Astrocyte (in vitro differentiated cells and primary cell): ENCODE measurements around the gene C15orf61. TPM values are rescaled to one million over a fixed set of nuclear protein-coding genes. Genes with fewer than 3 reads are reported as not detected.

ENCODE experiments used
- DNase-seq: peaks from one replicate; pipeline ENCODE4 v3.0.0-alpha.2; 2010; ENCODE audit warnings: low read depth
- FAIRE-seq: peaks from 2 replicates; lab custom pipeline; 2011; peaks lifted over from hg19 to GRCh38; lab: Jason Lieb, UNC
- H2AFZ ChIP-seq: 2 replicates; pipeline ENCODE4 v1.6.0; 2012; ENCODE audit warnings: low read depth, low read length, inconsistent platforms
- H3K27ac ChIP-seq: 2 replicates; pipeline ENCODE4 v1.5.1; 2011; ENCODE audit warnings: low read depth, low read length, inconsistent platforms
- H3K27me3 ChIP-seq: 2 replicates; pipeline ENCODE4 v1.6.0; 2011; ENCODE audit warnings: low read length, inconsistent platforms; ENCODE audit not compliant: insufficient read depth
- H3K36me3 ChIP-seq: 2 replicates; pipeline ENCODE4 v1.5.1; 2011; ENCODE audit warnings: low read length, inconsistent platforms; ENCODE audit not compliant: insufficient read depth
- H3K4me1 ChIP-seq: 2 replicates; pipeline ENCODE4 v1.5.1; 2011; ENCODE audit warnings: low read length, inconsistent platforms; ENCODE audit not compliant: insufficient read depth
- H3K4me2 ChIP-seq: 2 replicates; pipeline ENCODE4 v1.6.0; 2012; ENCODE audit warnings: low read length, inconsistent platforms
- H3K4me3 ChIP-seq: 2 replicates; pipeline ENCODE4 v1.5.1; 2011; ENCODE audit warnings: low read depth, mild to moderate bottlenecking, low read length, inconsistent platforms; ENCODE audit not compliant: insufficient read depth
- H3K79me2 ChIP-seq: 2 replicates; pipeline ENCODE4 v1.6.0; 2012; ENCODE audit warnings: mild to moderate bottlenecking, low read length, inconsistent platforms; ENCODE audit not compliant: insufficient read depth
- H3K9ac ChIP-seq: 2 replicates; pipeline ENCODE4 v1.6.0; 2012; ENCODE audit warnings: mild to moderate bottlenecking, low read length, inconsistent platforms
- H3K9me3 ChIP-seq: 2 replicates; pipeline ENCODE4 v1.5.1; 2012; ENCODE audit warnings: low read depth, mild to moderate bottlenecking, low read length, inconsistent platforms; ENCODE audit not compliant: insufficient read depth
- H4K20me1 ChIP-seq: 2 replicates; pipeline ENCODE4 v1.6.0; 2012; ENCODE audit warnings: low read length, inconsistent platforms; ENCODE audit not compliant: insufficient read depth
- H3K27ac Mint-ChIP-seq: one replicate; pipeline ENCODE4 v1.8.0; 2021; ENCODE audit warnings: mild to moderate bottlenecking, mixed read lengths; ENCODE audit not compliant: unreplicated experiment
- H3K27me3 Mint-ChIP-seq: one replicate; pipeline ENCODE4 v1.8.0; 2021; ENCODE audit warnings: low read depth, mixed read lengths; ENCODE audit not compliant: unreplicated experiment
- H3K36me3 Mint-ChIP-seq: one replicate; pipeline ENCODE4 v1.8.0; 2021; ENCODE audit warnings: low read depth, mixed read lengths; ENCODE audit not compliant: unreplicated experiment
- H3K4me1 Mint-ChIP-seq: one replicate; pipeline ENCODE4 v1.8.0; 2021; ENCODE audit warnings: low read depth, mixed read lengths; ENCODE audit not compliant: unreplicated experiment
- H3K4me3 Mint-ChIP-seq: one replicate; pipeline ENCODE4 v1.8.0; 2021; ENCODE audit warnings: mild to moderate bottlenecking, moderate library complexity, mixed read lengths; ENCODE audit not compliant: unreplicated experiment
- H3K9me3 Mint-ChIP-seq: one replicate; pipeline ENCODE4 v1.8.0; 2021; ENCODE audit warnings: mild to moderate bottlenecking, mixed read lengths; ENCODE audit not compliant: unreplicated experiment
- CTCF ChIP-seq: IDR thresholded peaks from 2 replicates; pipeline ENCODE4 v1.5.1; 2011; ENCODE audit warnings: low read depth, mild to moderate bottlenecking, inconsistent platforms, low read length, moderate library complexity; ENCODE audit not compliant: insufficient read depth
- EZH2 ChIP-seq: IDR thresholded peaks from 2 replicates; pipeline ENCODE4 v1.6.1; 2012; ENCODE audit warnings: mild to moderate bottlenecking, low read length, inconsistent platforms; ENCODE audit not compliant: insufficient read depth
- total RNA-seq: library from RNA; stranded (reverse); gene quantifications from 2 replicates; pipeline ENCODE4 v1.2.1, GENCODE V29; 2021

C15orf61 gene
- total RNA-seq, 1 donor from 2014 or later: 4.7 TPM

GRCh38 chr15:67570875-67571647 is 50.1 kb downstream of the C15orf61 start:
- H3K4me2 ChIP-seq: no peak overlapping the region
- no peaks in the 10 kb centered on the region for H3K9me3 Mint-ChIP-seq
- no peak overlapping the region for H3K27ac Mint-ChIP-seq
- no peak overlapping the region for H3K27ac ChIP-seq
- H3K4me1 ChIP-seq: no peaks in the 10 kb centered on the region
- H4K20me1 ChIP-seq: peaks cover 6% of the 10 kb centered on the region
- H3K27me3 ChIP-seq: no peaks in the 10 kb centered on the region
- TF ChIP-seq EZH2 (no peak), CTCF (no peak)
- H3K36me3 ChIP-seq: no peaks in the 10 kb centered on the region
- no peak overlapping the region for H3K4me3 Mint-ChIP-seq
- no peak overlapping the region for H3K9ac ChIP-seq
- no peaks in the 10 kb centered on the region for H3K27me3 Mint-ChIP-seq
- FAIRE-seq (no peak), DNase-seq (no peak)
- no peak overlapping the region for H3K4me3 ChIP-seq
- H3K4me1 Mint-ChIP-seq: peaks cover 18% of the 10 kb centered on the region
- no peaks in the 10 kb centered on the region for H3K79me2 ChIP-seq
- H3K9me3 ChIP-seq: no peaks in the 10 kb centered on the region
- H3K36me3 Mint-ChIP-seq: no peaks in the 10 kb centered on the region
- no peak overlapping the region for H2AFZ ChIP-seq

- TF ChIP-seq EZH2 (no peak), CTCF (no peak)
- H3K4me3 Mint-ChIP-seq: no peak overlapping the region
- no peak for DNase-seq
- Histone ChIP-seq H2AFZ (no peak overlapping the region), H3K27ac (no peak overlapping the region), H4K20me1 (peaks cover 6% of the 10 kb centered on the region), H3K79me2 (no peaks in the 10 kb centered on the region), H3K4me2 (no peak overlapping the region), H3K4me1 (no peaks in the 10 kb centered on the region), H3K27me3 (no peaks in the 10 kb centered on the region), H3K4me3 (no peak overlapping the region), H3K9me3 (no peaks in the 10 kb centered on the region), H3K36me3 (no peaks in the 10 kb centered on the region), H3K9ac (no peak overlapping the region)
- H3K9me3 Mint-ChIP-seq: no peaks in the 10 kb centered on the region
- H3K4me1 Mint-ChIP-seq: peaks cover 18% of the 10 kb centered on the region
- no peak overlapping the region for H3K27ac Mint-ChIP-seq
- FAIRE-seq: no peak
- H3K27me3 Mint-ChIP-seq: no peaks in the 10 kb centered on the region
- no peaks in the 10 kb centered on the region for H3K36me3 Mint-ChIP-seq
These were observed 50.9 kb downstream of the C15orf61 start for GRCh38 chr15:67571648-67572415.
